PC-9 (cell line): ENCODE measurements around the gene CTBP2. TPM values are rescaled to one million over a fixed set of nuclear protein-coding genes. Genes with fewer than 3 reads are reported as not detected.
"Not testable (repeated sequence)": the region's sequence is repeated elsewhere in the genome, so short reads cannot be mapped to it uniquely, and the experiment has no call there.

ENCODE experiments used
- BruUV-seq: library from RNA; stranded (reverse); fragments of 400-500 nt; replicated peaks from 2 replicates; lab custom pipeline; 2021; lab: Mats Ljungman, UMichigan
- CTCF ChIA-PET: fragments of 300-600 bp; sonication (Branson Sonifier 250); formaldehyde crosslinking; loops from one replicate; lab custom pipeline; 2022; ENCODE audit warnings: antibody characterized with exemption; lab: Charles Lee
- POLR2A ChIA-PET: fragments of 300-600 bp; sonication (Branson Sonifier 250); formaldehyde crosslinking; loops from one replicate; lab custom pipeline; 2022; ENCODE audit warnings: antibody characterized with exemption; ENCODE audit not compliant: unreplicated experiment; lab: Charles Lee
- DNase-seq, 2 experiments: peaks; one replicate each; pipeline versions ENCODE4 v3.0.0 to v3.0.0-alpha.2; 2015 to 2022; ENCODE audit warnings: mixed read lengths in 1 of 2
- H2AFZ ChIP-seq: fragments of 200-600 bp; sonication (generic); 2 replicates; pipeline ENCODE4 v1.8.1; 2017; ENCODE audit warnings: antibody characterized with exemption
- H3F3A ChIP-seq: fragments of 200-600 bp; sonication (generic); 2 replicates; pipeline ENCODE4 v1.8.1; 2017; ENCODE audit warnings: antibody characterized with exemption, mild to moderate bottlenecking, low read depth; ENCODE audit not compliant: insufficient read depth
- H3K27ac ChIP-seq: fragments of 200-600 bp; sonication (generic); 2 replicates; pipeline ENCODE4 v1.6.1; 2016; ENCODE audit warnings: mixed run types
- H3K27me3 ChIP-seq: fragments of 200-600 bp; sonication (generic); 2 replicates; pipeline ENCODE4 v1.6.1; 2016; ENCODE audit warnings: low read depth, mixed run types; ENCODE audit not compliant: insufficient read depth
- H3K36me3 ChIP-seq: fragments of 200-600 bp; sonication (generic); 2 replicates; pipeline ENCODE4 v1.6.1; 2016; ENCODE audit warnings: low read depth, mixed run types
- H3K4me1 ChIP-seq: fragments of 200-600 bp; sonication (generic); replicated peaks from 2 replicates; pipeline ENCODE4 v1.6.1; 2016; ENCODE audit warnings: mixed run types; ENCODE audit not compliant: insufficient read depth
- H3K4me2 ChIP-seq: fragments of 200-600 bp; sonication (generic); 2 replicates; pipeline ENCODE4 v1.6.1; 2017; ENCODE audit warnings: mixed run types
- H3K4me3 ChIP-seq: fragments of 200-600 bp; sonication (generic); 2 replicates; pipeline ENCODE4 v1.6.1; 2016; ENCODE audit warnings: mixed run types
- H3K79me2 ChIP-seq: fragments of 200-600 bp; sonication (generic); 2 replicates; pipeline ENCODE4 v1.6.1; 2017; ENCODE audit warnings: low read depth, mixed run types
- H3K9me2 ChIP-seq: fragments of 200-600 bp; sonication (generic); 2 replicates; pipeline ENCODE4 v1.8.1; 2017; ENCODE audit warnings: mild to moderate bottlenecking; ENCODE audit not compliant: insufficient read depth
- H3K9me3 ChIP-seq: fragments of 200-600 bp; sonication (generic); 2 replicates; pipeline ENCODE4 v1.8.1; 2016; ENCODE audit warnings: low read depth; ENCODE audit not compliant: insufficient read depth
- H4K20me1 ChIP-seq: fragments of 200-600 bp; sonication (generic); 2 replicates; pipeline ENCODE4 v1.8.1; 2017; ENCODE audit not compliant: insufficient read depth
- EZH2 ChIP-seq: fragments of 200-600 bp; sonication (generic); IDR thresholded peaks from 2 replicates; pipeline ENCODE4 v1.8.0; 2017; ENCODE audit warnings: antibody characterized with exemption, low read depth
- intact Hi-C: fragments of 100-400 bp; cut with micrococcal nuclease; formaldehyde crosslinking; loops from one replicate; pipeline ENCODE4 v1.10.0; 2022; ENCODE audit not compliant: unreplicated experiment
- total RNA-seq: library from RNA; stranded (reverse); gene quantifications from 2 replicates; pipeline ENCODE4 v1.2.3, GENCODE V29; 2021
- TF ChIP-seq, protein P1 (sequence below): fragments of 200-600 bp; sonication (generic); conservative IDR thresholded peaks from 2 replicates; pipeline ENCODE4 v1.6.1; 2017; ENCODE audit warnings: mixed run types, antibody characterized with exemption, mild to moderate bottlenecking, moderate library complexity

CTBP2 gene
- total RNA-seq, 1 experiment from 2014 or later: 60.5 TPM

DNA sequence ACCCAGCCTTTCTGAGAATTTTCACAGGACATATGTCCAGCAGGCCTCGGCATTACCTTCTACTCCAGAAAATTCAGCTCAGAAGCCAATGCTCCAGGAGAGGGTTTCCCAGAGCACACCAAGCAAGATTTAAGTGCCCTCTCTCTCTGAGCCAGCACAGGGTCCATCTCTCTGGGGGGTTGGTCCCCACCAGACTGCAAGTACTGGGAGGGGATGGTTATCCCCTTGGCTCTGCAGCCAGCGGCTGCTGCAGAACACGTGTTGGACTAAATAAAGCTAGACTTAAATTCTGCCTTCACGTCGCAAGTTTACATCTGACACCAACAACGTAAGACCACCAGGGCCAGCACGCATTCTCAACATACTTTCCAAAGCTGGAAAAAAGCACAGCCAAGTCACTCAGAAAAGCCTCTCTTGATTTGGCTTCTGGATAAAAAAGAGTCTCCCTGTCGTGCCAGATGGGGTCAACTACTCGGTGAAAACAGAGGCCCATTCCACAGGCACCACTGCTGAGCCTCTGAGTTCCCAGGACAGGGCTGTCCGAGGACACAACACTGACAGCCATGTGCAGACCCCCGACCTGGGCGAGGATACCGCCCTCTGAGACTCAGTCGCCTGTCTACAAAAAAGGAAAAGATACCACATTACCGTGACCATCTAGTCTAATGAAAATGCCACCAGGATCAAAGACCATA lies 77.3 kb downstream of the CTBP2 start:
- TF ChIP-seq EZH2: no peak
- TF ChIP-seq, protein P1, sequence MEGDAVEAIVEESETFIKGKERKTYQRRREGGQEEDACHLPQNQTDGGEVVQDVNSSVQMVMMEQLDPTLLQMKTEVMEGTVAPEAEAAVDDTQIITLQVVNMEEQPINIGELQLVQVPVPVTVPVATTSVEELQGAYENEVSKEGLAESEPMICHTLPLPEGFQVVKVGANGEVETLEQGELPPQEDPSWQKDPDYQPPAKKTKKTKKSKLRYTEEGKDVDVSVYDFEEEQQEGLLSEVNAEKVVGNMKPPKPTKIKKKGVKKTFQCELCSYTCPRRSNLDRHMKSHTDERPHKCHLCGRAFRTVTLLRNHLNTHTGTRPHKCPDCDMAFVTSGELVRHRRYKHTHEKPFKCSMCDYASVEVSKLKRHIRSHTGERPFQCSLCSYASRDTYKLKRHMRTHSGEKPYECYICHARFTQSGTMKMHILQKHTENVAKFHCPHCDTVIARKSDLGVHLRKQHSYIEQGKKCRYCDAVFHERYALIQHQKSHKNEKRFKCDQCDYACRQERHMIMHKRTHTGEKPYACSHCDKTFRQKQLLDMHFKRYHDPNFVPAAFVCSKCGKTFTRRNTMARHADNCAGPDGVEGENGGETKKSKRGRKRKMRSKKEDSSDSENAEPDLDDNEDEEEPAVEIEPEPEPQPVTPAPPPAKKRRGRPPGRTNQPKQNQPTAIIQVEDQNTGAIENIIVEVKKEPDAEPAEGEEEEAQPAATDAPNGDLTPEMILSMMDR: no peak
- H3K4me2 ChIP-seq: no peak overlapping the region
- no peaks in the 10 kb centered on the region; the same call in 1 of the 2 replicates for H3K36me3 ChIP-seq
- no TSS peak for BruUV-seq
- peaks cover 56% of the 10 kb centered on the region for H3K79me2 ChIP-seq
- H3K9me2 ChIP-seq: no peaks in the 10 kb centered on the region
- peaks cover 14% of the 10 kb centered on the region; the same call in 1 of the 2 replicates for H4K20me1 ChIP-seq
- H3K4me3 ChIP-seq: no peak overlapping the region
- H3K27ac ChIP-seq: no peak overlapping the region
- H3K9me3 ChIP-seq: no peaks in the 10 kb centered on the region
- CTCF ChIA-PET: no interaction called here
- H2AFZ ChIP-seq: no peak overlapping the region
- no peaks in the 10 kb centered on the region for H3K4me1 ChIP-seq
- H3F3A ChIP-seq: no peaks in the 10 kb centered on the region
- intact Hi-C loops: no loop called here
- POLR2A ChIA-PET: no interaction called here
- no peaks in the 10 kb centered on the region for H3K27me3 ChIP-seq
- DNase-seq: no peak

DNA sequence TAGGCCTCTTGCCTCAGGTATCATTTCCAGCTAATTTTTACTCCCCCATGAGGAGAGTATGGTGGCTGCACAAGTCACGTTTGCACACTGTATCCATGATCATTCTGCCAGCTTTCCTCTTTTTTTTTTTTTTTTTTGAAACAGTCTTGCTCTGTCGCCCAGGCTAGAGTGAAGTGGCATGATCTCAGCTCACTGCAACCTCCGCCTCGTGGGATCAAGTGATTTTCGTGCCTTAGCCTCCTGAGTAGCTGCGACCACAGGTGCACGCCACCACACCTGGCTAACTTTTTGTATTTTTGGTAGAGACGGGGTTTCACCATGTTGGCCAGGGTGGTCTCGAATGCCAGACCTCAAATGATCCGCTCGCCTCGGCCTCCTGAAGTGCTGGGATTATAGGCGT lies 77.9 kb downstream of the CTBP2 start:
- H3K27me3 ChIP-seq, H3K36me3 ChIP-seq, H3K4me3 ChIP-seq, H3K4me1 ChIP-seq, H2AFZ ChIP-seq, H3K27ac ChIP-seq, H3K9me3 ChIP-seq, intact Hi-C loops, POLR2A ChIA-PET, CTCF ChIA-PET, BruUV-seq, H3K9me2 ChIP-seq, H3K4me2 ChIP-seq, DNase-seq, H3F3A ChIP-seq: not testable (repeated sequence)
- H3K79me2 ChIP-seq: peaks cover 59% of the 10 kb centered on the region
- peaks cover 14% of the 10 kb centered on the region; the same call in 1 of the 2 replicates for H4K20me1 ChIP-seq

DNA sequence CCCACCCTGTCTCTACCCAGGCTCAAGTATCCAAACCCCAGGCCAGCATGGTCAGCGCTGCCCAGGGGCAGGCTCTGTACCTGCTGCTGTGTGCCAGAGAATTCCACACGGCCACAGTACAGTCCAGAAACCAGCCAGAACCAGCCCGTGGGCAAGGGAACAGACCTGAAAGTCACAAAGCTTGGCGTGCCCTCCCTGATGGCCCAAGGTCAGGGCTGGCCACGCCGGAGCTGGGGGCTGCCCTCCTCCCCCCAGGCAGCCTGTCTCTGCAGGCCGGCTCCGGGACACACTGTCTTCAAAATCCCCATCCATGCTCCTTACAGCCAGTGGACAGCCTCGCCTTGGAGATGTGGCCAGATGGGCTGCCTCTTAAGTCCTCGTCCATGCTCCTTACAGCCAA lies 78.4 kb downstream of the CTBP2 start:
- Histone ChIP-seq H3K4me1 (no peaks in the 10 kb centered on the region), H3F3A (no peaks in the 10 kb centered on the region), H2AFZ (no peak overlapping the region), H3K9me3 (no peaks in the 10 kb centered on the region), H3K27ac (no peak overlapping the region), H3K4me3 (no peak overlapping the region), H3K9me2 (no peaks in the 10 kb centered on the region), H4K20me1 (peaks cover 17% of the 10 kb centered on the region; the same call in 1 of the 2 replicates), H3K27me3 (no peaks in the 10 kb centered on the region), H3K79me2 (peaks cover 59% of the 10 kb centered on the region), H3K36me3 (no peaks in the 10 kb centered on the region), H3K4me2 (no peak overlapping the region)
- intact Hi-C loops: no loop called here
- ChIA-PET CTCF (no interaction called here), POLR2A (no interaction called here)
- TF ChIP-seq, protein P1: no peak
- no peak for TF ChIP-seq EZH2
- no peak for DNase-seq
- no TSS peak for BruUV-seq

DNA sequence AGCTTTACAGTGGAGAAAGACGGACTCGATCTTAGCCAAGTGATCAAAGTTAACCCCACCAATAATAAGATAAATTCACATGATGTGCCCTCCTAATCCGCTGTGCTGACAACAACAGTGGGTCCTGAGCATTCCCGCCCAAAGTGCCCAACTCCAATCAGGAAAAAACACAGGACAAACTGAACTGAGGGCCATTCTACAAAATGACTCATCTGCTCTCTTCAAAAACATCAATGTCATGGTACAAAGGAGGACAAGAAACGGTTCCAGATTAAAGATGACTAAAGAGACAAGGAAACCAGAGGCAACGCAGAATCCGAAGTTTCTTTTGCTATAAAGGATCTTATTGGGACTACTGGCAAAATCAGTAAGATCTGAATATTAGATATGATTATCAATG lies 79.4 kb downstream of the CTBP2 start:
- Histone ChIP-seq H3K4me1 (no peaks in the 10 kb centered on the region), H3K4me3 (no peak overlapping the region), H3K9me2 (no peaks in the 10 kb centered on the region), H3K4me2 (no peak overlapping the region), H3K27ac (no peak overlapping the region), H3F3A (no peaks in the 10 kb centered on the region), H3K79me2 (peaks cover 64% of the 10 kb centered on the region), H3K9me3 (no peaks in the 10 kb centered on the region), H2AFZ (no peak overlapping the region), H4K20me1 (peaks cover 17% of the 10 kb centered on the region; the same call in 1 of the 2 replicates), H3K36me3 (no peaks in the 10 kb centered on the region), H3K27me3 (no peaks in the 10 kb centered on the region)
- TF ChIP-seq, protein P1: no peak
- TF ChIP-seq EZH2: no peak
- intact Hi-C loops: no loop called here
- no TSS peak for BruUV-seq
- CTCF ChIA-PET: no interaction called here
- POLR2A ChIA-PET: no interaction called here
- no peak for DNase-seq
